SK-N-SH treated with all-trans-retinoic acid at 6 μM for 48 hours (cell line): ENCODE data around the gene RHOT2.

Source experiments
- ATAC-seq: fragments of 200-7000 bp; cut with Tn5 transposase; 3 replicates; pipeline ENCODE4 v1.9.1; 2020; ENCODE audit warnings: mild to moderate bottlenecking, moderate library complexity
- ARNTL ChIP-seq: fragments of 450-650 bp; formaldehyde crosslinking; IDR thresholded peaks from 2 replicates; pipeline ENCODE4 v1.5.0; 2020; ENCODE audit warnings: low read depth, mild to moderate bottlenecking, moderate library complexity, borderline replicate concordance
- BACH2 ChIP-seq: fragments of 250-450 bp; sonication (Bioruptor Pico); IDR thresholded peaks from 2 replicates; pipeline ENCODE4 v1.9.0; 2021; ENCODE audit warnings: mild to moderate bottlenecking, borderline replicate concordance
- CSDC2 ChIP-seq: fragments of 250-450 bp; sonication (Bioruptor Pico); IDR thresholded peaks from 2 replicates; pipeline ENCODE4 v1.5.0; 2020; ENCODE audit warnings: mild to moderate bottlenecking, moderate library complexity
- ESRRG ChIP-seq: fragments of 250-450 bp; sonication (Bioruptor Pico); IDR thresholded peaks from 2 replicates; pipeline ENCODE4 v1.6.1; 2021; ENCODE audit warnings: mild to moderate bottlenecking
- GLIS3 ChIP-seq: fragments of 250-450 bp; sonication (Bioruptor Pico); IDR thresholded peaks from 2 replicates; pipeline ENCODE4 v1.5.0; 2020; ENCODE audit warnings: mild to moderate bottlenecking, moderate library complexity
- ISL1 ChIP-seq: fragments of 250-450 bp; sonication (Bioruptor Pico); IDR thresholded peaks from 2 replicates; pipeline ENCODE4 v2.1.2; 2022; ENCODE audit warnings: mild to moderate bottlenecking, moderate library complexity
- OSR1 ChIP-seq: fragments of 250-450 bp; sonication (Bioruptor Pico); IDR thresholded peaks from 2 replicates; pipeline ENCODE4 v1.8.0; 2022; ENCODE audit warnings: moderate library complexity, mild to moderate bottlenecking, inconsistent platforms
- PPARA ChIP-seq: fragments of 250-450 bp; sonication (Bioruptor Pico); IDR thresholded peaks from 2 replicates; pipeline ENCODE4 v1.5.0; 2020; ENCODE audit warnings: mild to moderate bottlenecking, borderline replicate concordance
- RARB ChIP-seq: fragments of 250-450 bp; sonication (Bioruptor Pico); IDR thresholded peaks from 2 replicates; pipeline ENCODE4 v1.8.0; 2021; ENCODE audit warnings: mild to moderate bottlenecking, moderate library complexity
- SNAI2 ChIP-seq: fragments of 250-450 bp; sonication (Bioruptor Pico); IDR thresholded peaks from 2 replicates; pipeline ENCODE4 v1.5.0; 2020; ENCODE audit warnings: mild to moderate bottlenecking, moderate library complexity
- TCF4 ChIP-seq: fragments of 250-450 bp; sonication (Bioruptor Pico); IDR thresholded peaks from 2 replicates; pipeline ENCODE4 v1.8.0; 2021; ENCODE audit warnings: mild to moderate bottlenecking, moderate library complexity, borderline replicate concordance
- TOX ChIP-seq: fragments of 250-450 bp; sonication (Bioruptor Pico); IDR thresholded peaks from 2 replicates; pipeline ENCODE4 v1.8.0; 2021; ENCODE audit warnings: mild to moderate bottlenecking, moderate library complexity, borderline replicate concordance
- ZC3H10 ChIP-seq: fragments of 250-450 bp; sonication (Bioruptor Pico); IDR thresholded peaks from 2 replicates; pipeline ENCODE4 v1.5.1; 2021; ENCODE audit warnings: mild to moderate bottlenecking, moderate library complexity
- ZFP3 ChIP-seq: fragments of 250-450 bp; sonication (Bioruptor Pico); IDR thresholded peaks from 2 replicates; pipeline ENCODE4 v1.5.0; 2020; ENCODE audit warnings: mild to moderate bottlenecking, moderate library complexity
- ZFP30 ChIP-seq: fragments of 450-650 bp; formaldehyde crosslinking; IDR thresholded peaks from 2 replicates; pipeline ENCODE4 v1.5.0; 2022; ENCODE audit warnings: mild to moderate bottlenecking, moderate library complexity
- ZNF565 ChIP-seq: fragments of 450-650 bp; formaldehyde crosslinking; conservative IDR thresholded peaks from 2 replicates; pipeline ENCODE4 v1.5.0; 2020; ENCODE audit warnings: low read depth, mild to moderate bottlenecking, moderate library complexity
- ZNF70 ChIP-seq: fragments of 450-650 bp; formaldehyde crosslinking; IDR thresholded peaks from 2 replicates; pipeline ENCODE4 v1.5.0; 2020; ENCODE audit warnings: mild to moderate bottlenecking, moderate library complexity
- ZNF8 ChIP-seq: fragments of 450-650 bp; formaldehyde crosslinking; IDR thresholded peaks from 2 replicates; pipeline ENCODE4 v1.5.0; 2020; ENCODE audit warnings: mild to moderate bottlenecking, moderate library complexity
- TF ChIP-seq, protein P1 (sequence below): fragments of 250-450 bp; sonication (Bioruptor Pico); IDR thresholded peaks from 2 replicates; pipeline ENCODE4 v1.5.1; 2021; ENCODE audit warnings: mild to moderate bottlenecking, moderate library complexity
- TF ChIP-seq, protein P2 (sequence below): fragments of 250-450 bp; sonication (Bioruptor Pico); IDR thresholded peaks from 2 replicates; pipeline ENCODE4 v1.8.0; 2020; ENCODE audit warnings: mild to moderate bottlenecking, moderate library complexity, borderline replicate concordance
- TF ChIP-seq, protein P3 (sequence below): fragments of 250-450 bp; sonication (Bioruptor Pico); IDR thresholded peaks from 2 replicates; pipeline ENCODE4 v1.5.0; 2020; ENCODE audit warnings: mild to moderate bottlenecking, moderate library complexity

RHOT2 gene

DNA sequence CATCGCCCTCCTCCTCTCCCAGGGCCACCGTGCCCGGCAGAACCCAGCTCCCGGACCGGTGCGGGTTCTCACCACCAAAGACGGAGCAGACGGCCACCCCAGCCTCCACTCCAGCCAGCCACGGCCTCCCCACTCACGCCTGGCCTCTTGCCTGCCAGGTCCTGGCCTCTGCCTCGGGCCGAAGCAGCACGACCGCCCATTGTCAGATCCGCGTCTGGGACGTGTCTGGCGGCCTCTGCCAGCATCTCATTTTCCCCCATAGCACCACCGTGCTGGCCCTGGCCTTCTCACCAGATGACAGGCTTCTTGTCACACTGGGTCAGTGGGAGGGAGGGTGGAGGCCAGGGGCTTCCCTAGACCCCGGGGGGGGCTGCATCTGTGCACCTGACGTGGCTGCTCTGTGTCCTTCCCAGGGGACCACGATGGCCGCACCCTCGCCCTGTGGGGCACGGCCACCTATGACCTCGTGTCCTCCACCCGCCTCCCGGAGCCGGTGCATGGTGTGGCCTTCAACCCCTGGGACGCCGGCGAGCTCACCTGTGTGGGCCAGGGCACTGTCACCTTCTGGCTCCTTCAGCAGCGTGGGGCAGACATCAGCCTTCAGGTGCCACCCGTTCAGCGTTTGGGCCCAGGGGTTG is 6.6 kb upstream of the RHOT2 start:
- TF ChIP-seq, protein P1, sequence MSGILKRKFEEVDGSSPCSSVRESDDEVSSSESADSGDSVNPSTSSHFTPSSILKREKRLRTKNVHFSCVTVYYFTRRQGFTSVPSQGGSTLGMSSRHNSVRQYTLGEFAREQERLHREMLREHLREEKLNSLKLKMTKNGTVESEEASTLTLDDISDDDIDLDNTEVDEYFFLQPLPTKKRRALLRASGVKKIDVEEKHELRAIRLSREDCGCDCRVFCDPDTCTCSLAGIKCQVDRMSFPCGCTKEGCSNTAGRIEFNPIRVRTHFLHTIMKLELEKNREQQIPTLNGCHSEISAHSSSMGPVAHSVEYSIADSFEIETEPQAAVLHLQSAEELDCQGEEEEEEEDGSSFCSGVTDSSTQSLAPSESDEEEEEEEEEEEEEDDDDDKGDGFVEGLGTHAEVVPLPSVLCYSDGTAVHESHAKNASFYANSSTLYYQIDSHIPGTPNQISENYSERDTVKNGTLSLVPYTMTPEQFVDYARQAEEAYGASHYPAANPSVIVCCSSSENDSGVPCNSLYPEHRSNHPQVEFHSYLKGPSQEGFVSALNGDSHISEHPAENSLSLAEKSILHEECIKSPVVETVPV (CRISPR knock-in tag), result no peak
- no peak for TF ChIP-seq ARNTL
- TF ChIP-seq ZFP30 (CRISPR knock-in tag), result no peak
- TF ChIP-seq SNAI2 (CRISPR knock-in tag), result no peak
- TF ChIP-seq OSR1, result no peak
- no peak for TF ChIP-seq TCF4 (CRISPR knock-in tag)
- no peak for TF ChIP-seq CSDC2
- TF ChIP-seq ZNF565 (CRISPR knock-in tag), result no peak
- TF ChIP-seq ZNF8 (CRISPR knock-in tag), result no peak
- no peak for TF ChIP-seq PPARA
- no peak for TF ChIP-seq ISL1 (CRISPR knock-in tag)
- TF ChIP-seq GLIS3 (CRISPR knock-in tag), result no peak
- TF ChIP-seq BACH2 (CRISPR knock-in tag), result no peak
- TF ChIP-seq ZNF70 (CRISPR knock-in tag), result no peak
- peak; percentile 4; the same call in 2 of the 3 replicates for ATAC-seq

DNA sequence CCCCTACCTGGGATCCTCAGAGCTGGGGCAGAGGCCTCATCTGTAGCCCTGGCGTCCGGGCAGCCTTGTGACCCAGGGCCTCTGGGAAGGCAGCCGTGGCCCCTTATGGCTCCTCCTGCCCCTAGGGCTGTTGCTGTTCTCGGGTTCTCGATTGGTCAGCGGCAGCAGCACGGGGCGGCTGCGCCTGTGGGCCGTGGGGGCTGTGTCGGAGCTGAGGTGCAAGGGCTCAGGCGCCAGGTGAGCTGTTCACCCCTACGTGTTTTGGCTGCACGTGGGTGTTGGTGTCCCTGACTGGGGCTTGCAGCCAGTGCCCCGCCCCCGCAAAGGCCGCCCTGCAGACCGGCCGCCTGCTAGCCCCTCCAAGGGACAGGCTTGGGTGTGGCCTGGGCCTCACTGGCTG is 5.8 kb upstream of the RHOT2 start:
- TF ChIP-seq ARNTL (no peak), ESRRG (CRISPR knock-in tag) (no peak), BACH2 (CRISPR knock-in tag) (no peak), ZNF565 (CRISPR knock-in tag) (no peak), ZNF8 (CRISPR knock-in tag) (no peak), ZFP30 (CRISPR knock-in tag) (no peak), OSR1 (no peak), ZC3H10 (CRISPR knock-in tag) (no peak)
- ATAC-seq, result no peak

DNA sequence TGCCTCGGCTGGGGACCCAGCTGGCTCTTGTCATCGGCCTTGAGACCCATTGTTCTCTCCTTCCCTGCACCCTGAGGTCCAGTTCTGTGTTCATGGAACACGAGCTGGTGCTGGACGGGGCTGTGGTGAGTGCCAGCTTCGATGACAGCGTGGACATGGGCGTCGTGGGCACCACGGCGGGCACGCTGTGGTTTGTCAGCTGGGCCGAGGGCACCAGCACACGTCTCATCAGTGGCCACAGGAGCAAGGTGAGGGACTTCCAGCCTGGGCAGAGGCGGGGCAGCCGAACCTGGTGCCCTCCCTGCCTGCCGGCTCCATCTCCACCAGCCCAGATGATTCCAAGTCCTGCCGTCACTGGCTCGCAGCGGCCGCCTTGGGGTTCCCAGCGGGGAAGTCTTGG is 5.3 kb upstream of the RHOT2 start:
- TF ChIP-seq ZNF565 (CRISPR knock-in tag) (no peak), SNAI2 (CRISPR knock-in tag) (no peak), ARNTL (no peak), ZNF70 (CRISPR knock-in tag) (no peak), GLIS3 (CRISPR knock-in tag) (no peak), ZFP30 (CRISPR knock-in tag) (no peak), RARB (CRISPR knock-in tag) (no peak), OSR1 (no peak)
- ATAC-seq, result no peak

DNA sequence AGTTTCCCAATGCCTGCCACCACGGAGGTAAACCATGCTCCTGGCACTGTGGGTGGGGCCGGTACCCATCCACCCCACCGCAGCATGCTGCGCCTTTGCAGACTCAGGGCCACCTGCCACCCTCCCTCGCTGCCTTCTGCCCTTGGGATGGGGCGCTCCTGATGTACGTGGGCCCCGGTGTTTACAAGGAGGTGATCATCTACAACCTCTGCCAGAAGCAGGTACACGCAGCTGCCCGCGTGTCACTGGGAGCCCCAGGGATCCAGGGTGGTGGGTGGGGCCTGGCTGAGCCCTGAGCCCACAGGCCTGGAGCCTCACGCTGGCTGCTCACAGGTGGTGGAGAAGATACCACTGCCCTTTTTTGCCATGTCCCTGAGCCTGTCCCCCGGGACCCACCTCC is 1.4 kb upstream of the RHOT2 start:
- TF ChIP-seq CSDC2 (no peak), TOX (CRISPR knock-in tag) (no peak), ZFP30 (CRISPR knock-in tag) (no peak), OSR1 (no peak), ESRRG (CRISPR knock-in tag) (no peak), ZC3H10 (CRISPR knock-in tag) (no peak), SNAI2 (CRISPR knock-in tag) (no peak), ZNF8 (CRISPR knock-in tag) (no peak), ZFP3 (no peak), BACH2 (CRISPR knock-in tag) (no peak), PPARA (no peak), RARB (CRISPR knock-in tag) (no peak), TCF4 (CRISPR knock-in tag) (no peak), ARNTL (no peak)
- TF ChIP-seq, protein P1 (CRISPR knock-in tag), result no peak
- TF ChIP-seq, protein P2, sequence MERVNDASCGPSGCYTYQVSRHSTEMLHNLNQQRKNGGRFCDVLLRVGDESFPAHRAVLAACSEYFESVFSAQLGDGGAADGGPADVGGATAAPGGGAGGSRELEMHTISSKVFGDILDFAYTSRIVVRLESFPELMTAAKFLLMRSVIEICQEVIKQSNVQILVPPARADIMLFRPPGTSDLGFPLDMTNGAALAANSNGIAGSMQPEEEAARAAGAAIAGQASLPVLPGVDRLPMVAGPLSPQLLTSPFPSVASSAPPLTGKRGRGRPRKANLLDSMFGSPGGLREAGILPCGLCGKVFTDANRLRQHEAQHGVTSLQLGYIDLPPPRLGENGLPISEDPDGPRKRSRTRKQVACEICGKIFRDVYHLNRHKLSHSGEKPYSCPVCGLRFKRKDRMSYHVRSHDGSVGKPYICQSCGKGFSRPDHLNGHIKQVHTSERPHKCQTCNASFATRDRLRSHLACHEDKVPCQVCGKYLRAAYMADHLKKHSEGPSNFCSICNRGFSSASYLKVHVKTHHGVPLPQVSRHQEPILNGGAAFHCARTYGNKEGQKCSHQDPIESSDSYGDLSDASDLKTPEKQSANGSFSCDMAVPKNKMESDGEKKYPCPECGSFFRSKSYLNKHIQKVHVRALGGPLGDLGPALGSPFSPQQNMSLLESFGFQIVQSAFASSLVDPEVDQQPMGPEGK (CRISPR knock-in tag), result no peak
- TF ChIP-seq, protein P3, sequence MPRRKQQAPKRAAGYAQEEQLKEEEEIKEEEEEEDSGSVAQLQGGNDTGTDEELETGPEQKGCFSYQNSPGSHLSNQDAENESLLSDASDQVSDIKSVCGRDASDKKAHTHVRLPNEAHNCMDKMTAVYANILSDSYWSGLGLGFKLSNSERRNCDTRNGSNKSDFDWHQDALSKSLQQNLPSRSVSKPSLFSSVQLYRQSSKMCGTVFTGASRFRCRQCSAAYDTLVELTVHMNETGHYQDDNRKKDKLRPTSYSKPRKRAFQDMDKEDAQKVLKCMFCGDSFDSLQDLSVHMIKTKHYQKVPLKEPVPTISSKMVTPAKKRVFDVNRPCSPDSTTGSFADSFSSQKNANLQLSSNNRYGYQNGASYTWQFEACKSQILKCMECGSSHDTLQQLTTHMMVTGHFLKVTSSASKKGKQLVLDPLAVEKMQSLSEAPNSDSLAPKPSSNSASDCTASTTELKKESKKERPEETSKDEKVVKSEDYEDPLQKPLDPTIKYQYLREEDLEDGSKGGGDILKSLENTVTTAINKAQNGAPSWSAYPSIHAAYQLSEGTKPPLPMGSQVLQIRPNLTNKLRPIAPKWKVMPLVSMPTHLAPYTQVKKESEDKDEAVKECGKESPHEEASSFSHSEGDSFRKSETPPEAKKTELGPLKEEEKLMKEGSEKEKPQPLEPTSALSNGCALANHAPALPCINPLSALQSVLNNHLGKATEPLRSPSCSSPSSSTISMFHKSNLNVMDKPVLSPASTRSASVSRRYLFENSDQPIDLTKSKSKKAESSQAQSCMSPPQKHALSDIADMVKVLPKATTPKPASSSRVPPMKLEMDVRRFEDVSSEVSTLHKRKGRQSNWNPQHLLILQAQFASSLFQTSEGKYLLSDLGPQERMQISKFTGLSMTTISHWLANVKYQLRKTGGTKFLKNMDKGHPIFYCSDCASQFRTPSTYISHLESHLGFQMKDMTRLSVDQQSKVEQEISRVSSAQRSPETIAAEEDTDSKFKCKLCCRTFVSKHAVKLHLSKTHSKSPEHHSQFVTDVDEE (CRISPR knock-in tag), result no peak
- ATAC-seq, result no peak
